Measurements from ENCODE around the gene SMAD7. TPM values are rescaled to one million over a fixed set of nuclear protein-coding genes. Genes with fewer than 3 reads are reported as not detected.

The SMAD7 gene
- total RNA-seq, 2 donors from 2014 or later, result 161 to 181 TPM

DNA sequence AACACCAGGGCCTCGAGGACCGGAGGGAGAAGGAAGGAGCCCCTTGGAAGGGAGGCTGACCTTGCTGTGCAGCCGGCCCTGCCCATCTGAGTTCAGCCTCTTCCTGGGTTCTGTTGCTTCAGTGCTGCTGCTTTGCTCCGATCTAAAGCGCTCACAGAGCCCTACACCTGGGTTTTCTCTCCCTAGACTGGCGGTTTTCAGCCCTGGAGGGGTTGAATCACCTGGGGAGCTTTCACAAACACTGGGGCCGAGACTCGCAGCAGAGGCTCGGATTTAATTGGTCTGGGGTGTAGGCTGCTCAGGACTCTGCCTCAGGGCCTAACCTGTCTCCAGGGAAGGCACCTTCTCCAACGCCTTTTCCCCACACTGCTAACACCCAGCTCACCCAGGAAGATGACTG lies 40.9 kb upstream of the SMAD7 start:
- peaks cover 18% of the 10 kb centered on the region for H3K4me1 Mint-ChIP-seq
- peaks cover 4% of the 10 kb centered on the region for H3K36me3 Mint-ChIP-seq (ENCODE audit: low read depth)
- no peak overlapping the region for H3K4me3 Mint-ChIP-seq
- H3K9me3 ChIP-seq (ENCODE audit: control insufficient read depth, low read length, poor library complexity, severe bottlenecking), result no peaks in the 10 kb centered on the region
- ATAC-seq (no peak), DNase-seq (no peak)
- H3K27me3 Mint-ChIP-seq, result peaks cover 10% of the 10 kb centered on the region
- no peak overlapping the region for H3K27ac Mint-ChIP-seq

DNA sequence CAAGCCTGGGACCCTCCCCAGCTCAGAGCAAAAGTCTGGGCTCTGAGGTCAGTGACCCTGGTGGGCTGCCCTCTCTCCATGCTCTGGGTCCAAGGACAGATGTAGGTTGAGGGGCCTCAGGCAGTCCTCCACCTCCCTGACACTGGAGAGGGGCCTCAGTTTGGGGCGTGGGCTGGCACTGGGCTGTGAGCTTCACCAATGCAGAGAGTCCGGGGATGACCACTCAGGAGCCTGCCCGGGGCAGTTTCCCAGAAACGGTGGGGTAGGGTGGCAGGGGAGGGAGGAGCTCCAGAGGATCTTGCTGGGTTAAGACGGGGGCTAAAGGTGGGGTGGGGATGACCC lies 40.5 kb upstream of the SMAD7 start:
- H3K4me1 Mint-ChIP-seq, result peaks cover 16% of the 10 kb centered on the region
- no peak for ATAC-seq
- peaks cover 10% of the 10 kb centered on the region for H3K27me3 Mint-ChIP-seq
- no peak overlapping the region for H3K4me3 Mint-ChIP-seq
- DNase-seq, result no peak
- H3K27ac Mint-ChIP-seq, result no peak overlapping the region
- no peaks in the 10 kb centered on the region for H3K9me3 ChIP-seq (ENCODE audit: control insufficient read depth, low read length, poor library complexity, severe bottlenecking)
- peaks cover 4% of the 10 kb centered on the region for H3K36me3 Mint-ChIP-seq (ENCODE audit: low read depth)

DNA sequence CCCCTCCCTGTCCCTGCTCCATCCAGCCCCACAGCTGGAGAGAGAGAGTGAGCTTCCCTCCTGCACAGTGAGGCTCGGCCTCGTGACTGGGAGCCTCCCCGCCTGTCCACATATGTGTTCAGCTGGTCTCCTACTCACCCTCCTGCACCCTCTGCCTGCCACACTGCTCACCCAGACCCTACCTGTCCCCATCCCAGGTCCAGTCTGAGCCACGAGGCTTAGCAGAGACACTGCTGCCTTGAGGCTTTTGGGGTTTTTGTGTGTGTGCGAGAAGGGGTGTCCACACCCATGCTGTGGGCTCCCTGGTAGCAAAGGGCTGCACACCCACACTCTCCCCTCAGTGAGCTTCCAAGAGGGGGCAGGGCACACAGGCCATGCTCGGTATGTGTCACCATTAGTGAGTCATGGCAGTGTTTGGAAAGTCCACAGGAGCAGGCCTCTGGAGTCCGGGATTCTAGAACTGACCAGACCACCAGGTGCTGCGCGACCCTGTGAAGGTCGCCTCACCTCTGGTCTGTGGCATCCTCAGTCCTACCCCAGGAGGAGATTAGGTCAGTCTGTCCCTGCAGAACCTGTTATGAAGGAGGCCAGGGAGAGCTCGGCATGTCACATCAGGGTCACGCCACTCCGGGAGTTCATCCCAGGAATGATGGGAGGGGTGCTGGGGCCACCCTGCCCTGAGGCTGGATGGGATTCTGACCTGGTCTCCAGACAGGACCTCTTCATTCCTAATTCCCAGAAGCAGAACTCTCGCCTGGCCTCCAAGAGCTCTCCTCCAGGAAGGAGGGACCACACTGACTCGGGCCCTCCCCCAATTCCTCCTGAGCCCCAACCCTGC lies 39.9 kb upstream of the SMAD7 start:
- ATAC-seq (no peak), DNase-seq (no peak)
- Mint-ChIP-seq H3K4me1 (peaks cover 16% of the 10 kb centered on the region), H3K4me3 (no peak overlapping the region), H3K27me3 (peaks cover 10% of the 10 kb centered on the region), H3K27ac (peak overlapping the region; percentile 6), H3K36me3 (ENCODE audit: low read depth) (peaks cover 4% of the 10 kb centered on the region)
- H3K9me3 ChIP-seq (ENCODE audit: control insufficient read depth, low read length, poor library complexity, severe bottlenecking), result no peaks in the 10 kb centered on the region

DNA sequence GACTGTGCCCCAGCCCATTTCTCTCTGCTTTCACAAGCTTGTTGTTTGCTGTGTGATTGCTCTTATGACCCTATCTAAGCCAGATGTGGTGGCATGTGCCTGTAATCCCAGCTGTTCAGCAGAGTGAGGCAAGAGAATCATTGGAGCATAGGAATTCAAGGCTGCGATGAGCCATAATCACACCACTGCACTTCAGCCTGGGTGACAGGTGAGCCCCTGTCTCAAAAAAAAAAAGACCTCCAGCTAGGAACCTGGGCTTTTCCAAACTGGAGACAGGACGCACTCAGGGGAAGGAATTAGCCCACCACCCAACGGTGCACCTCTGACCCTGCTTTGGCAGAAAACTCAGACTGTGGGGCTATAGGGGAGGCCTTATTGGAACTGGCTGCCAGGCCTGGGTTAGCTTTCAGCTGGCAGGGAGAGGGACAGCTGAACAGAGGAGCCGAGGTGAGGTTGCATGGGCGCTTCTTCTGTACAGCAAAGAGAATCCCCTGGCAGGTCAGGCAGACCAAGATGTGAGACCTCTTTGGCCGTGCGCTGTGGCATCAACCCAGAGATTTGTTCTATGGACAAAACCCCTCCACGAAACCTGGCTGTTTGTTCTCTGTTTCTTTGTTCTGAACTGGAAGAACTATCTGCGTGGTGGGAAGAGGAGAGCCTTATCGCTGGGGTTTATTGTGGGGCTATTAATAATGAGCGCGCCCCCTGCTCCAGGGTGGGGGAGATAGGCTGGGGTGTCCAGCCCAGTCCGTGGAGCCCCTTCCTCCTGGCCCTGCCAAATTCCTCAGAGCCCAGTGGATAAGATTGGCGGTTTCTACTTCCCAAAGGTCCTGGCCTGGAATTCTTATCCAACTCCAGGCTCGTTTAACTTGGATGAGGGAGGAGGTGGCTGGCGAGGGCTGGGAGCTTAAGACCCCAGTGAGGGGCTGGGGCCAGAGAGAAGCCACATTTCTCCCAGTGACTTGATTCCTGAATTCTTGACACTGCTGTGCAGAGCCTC lies 38.8 kb upstream of the SMAD7 start:
- peaks cover 10% of the 10 kb centered on the region for H3K27me3 Mint-ChIP-seq
- ATAC-seq, result no peak
- H3K4me1 Mint-ChIP-seq, result peaks cover 13% of the 10 kb centered on the region
- peaks cover 4% of the 10 kb centered on the region for H3K36me3 Mint-ChIP-seq (ENCODE audit: low read depth)
- no peaks in the 10 kb centered on the region for H3K9me3 ChIP-seq (ENCODE audit: control insufficient read depth, low read length, poor library complexity, severe bottlenecking)
- H3K27ac Mint-ChIP-seq, result no peak overlapping the region
- no peak for DNase-seq
- H3K4me3 Mint-ChIP-seq, result no peak overlapping the region

DNA sequence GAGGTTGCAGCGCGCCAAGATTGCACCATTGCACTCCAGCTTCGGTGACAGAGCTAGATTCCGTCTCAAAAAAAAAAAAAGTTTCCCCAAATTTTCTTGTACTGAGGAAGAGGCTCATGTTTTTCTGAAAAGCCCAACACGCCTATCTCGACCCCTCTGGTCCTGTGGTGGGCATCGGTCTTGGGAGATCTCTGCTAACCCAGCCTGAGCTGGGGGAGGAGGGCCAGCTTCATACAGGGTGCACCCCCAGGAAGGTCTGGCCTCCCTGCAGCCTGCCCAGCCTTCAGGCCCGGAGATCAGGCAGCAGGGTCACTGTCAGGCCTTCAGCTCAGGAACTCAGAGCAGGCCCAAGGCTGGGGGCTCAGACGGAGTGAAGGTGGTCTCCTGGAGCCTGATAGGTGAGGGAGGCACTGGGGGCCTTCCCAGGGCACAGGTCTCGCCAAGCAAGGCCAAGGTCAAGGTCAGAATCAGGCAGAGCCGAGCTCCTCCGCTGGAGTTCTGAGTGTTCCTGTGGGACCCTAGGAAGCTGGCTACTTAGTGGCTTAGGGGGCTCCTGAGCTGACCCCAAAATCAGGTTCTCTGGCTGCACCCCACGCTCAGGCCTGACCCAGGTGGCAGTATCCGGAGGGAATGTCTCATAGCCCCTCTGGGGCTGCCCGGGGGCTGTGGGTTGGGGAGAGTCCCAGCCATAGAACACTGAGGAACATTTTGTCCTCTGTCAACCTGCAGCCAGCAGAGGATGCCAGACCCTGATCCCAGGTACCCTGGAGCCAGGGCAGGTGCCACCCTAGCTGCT lies 37.9 kb upstream of the SMAD7 start:
- Mint-ChIP-seq H3K4me3 (no peak overlapping the region), H3K27me3 (peaks cover 10% of the 10 kb centered on the region), H3K4me1 (peaks cover 13% of the 10 kb centered on the region), H3K27ac (no peak overlapping the region), H3K36me3 (ENCODE audit: low read depth) (peaks cover 4% of the 10 kb centered on the region)
- no peaks in the 10 kb centered on the region for H3K9me3 ChIP-seq (ENCODE audit: control insufficient read depth, low read length, poor library complexity, severe bottlenecking)
- no peak for ATAC-seq
- DNase-seq, result no peak

GRCh38 chr18:48987821-48988220 lies 37.1 kb upstream of the SMAD7 start:
- no peak for ATAC-seq
- Mint-ChIP-seq H3K4me1 (peaks cover 9% of the 10 kb centered on the region), H3K27me3 (peaks cover 1% of the 10 kb centered on the region)

DNA sequence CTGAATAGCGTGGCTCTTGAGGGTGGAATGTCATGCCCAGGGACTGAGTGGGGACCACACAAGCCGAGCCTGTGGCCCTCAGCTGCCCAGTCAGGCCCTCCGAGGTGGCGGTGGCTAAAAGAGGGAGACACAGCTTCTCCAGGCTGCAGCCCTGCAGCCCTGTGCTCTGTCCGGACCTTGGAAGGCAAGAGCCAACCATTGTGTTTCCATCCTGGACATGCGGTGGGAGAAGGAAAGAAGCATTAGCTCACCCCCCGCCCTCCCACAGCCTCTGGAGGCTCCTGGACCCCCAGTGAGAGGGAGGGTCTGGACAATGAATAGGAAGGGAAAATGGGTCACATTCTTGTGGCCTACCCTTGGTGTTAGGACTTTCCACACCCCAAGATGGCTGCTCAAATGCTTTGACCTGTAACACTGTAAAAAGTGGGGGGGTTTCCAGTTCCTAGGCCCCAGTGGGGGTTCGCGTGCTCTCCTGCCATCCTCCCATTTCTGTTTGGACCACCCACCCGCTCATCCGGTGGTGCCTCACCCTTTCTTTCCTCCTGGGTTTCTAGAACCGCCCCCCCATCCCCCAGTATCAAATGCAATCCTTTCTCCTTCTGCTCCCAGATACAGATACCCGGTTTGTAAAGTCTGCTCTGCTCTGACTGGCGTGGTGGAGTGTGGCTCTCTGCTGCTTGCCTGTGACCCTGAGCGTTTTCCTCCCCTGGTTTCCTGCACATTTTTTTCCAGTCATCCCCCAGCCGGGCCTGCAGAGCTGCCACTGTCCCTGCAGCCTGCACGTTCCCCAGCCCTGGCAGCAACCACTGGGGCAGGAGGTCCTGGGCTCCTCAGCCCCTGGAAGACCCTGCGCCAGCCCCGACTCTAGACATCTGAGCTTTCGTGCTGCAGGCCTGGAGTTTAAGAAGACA lies 36.3 kb upstream of the SMAD7 start:
- Mint-ChIP-seq H3K4me3 (no peak overlapping the region), H3K27ac (no peak overlapping the region), H3K4me1 (peaks cover 7% of the 10 kb centered on the region), H3K27me3 (peaks cover 6% of the 10 kb centered on the region), H3K36me3 (ENCODE audit: low read depth) (no peaks in the 10 kb centered on the region)
- no peaks in the 10 kb centered on the region for H3K9me3 ChIP-seq (ENCODE audit: control insufficient read depth, low read length, poor library complexity, severe bottlenecking)
- ATAC-seq (no peak), DNase-seq (no peak)

More at GRCh38 chr18:48987821-48988220, 37.1 kb upstream of the SMAD7 start:
- no peak for DNase-seq
- no peaks in the 10 kb centered on the region for H3K9me3 ChIP-seq (ENCODE audit: control insufficient read depth, low read length, poor library complexity, severe bottlenecking)
- Mint-ChIP-seq H3K36me3 (ENCODE audit: low read depth) (peaks cover 2% of the 10 kb centered on the region), H3K4me3 (no peak overlapping the region), H3K27ac (no peak overlapping the region)

- DNase-seq, result no peak
- Mint-ChIP-seq H3K27ac (no peak overlapping the region), H3K4me3 (no peak overlapping the region), H3K27me3 (peaks cover 6% of the 10 kb centered on the region), H3K4me1 (peaks cover 3% of the 10 kb centered on the region), H3K36me3 (ENCODE audit: low read depth) (no peaks in the 10 kb centered on the region)
- H3K9me3 ChIP-seq (ENCODE audit: control insufficient read depth, low read length, poor library complexity, severe bottlenecking), result no peaks in the 10 kb centered on the region
- ATAC-seq, result no peak
These were observed 34.4 kb upstream of the SMAD7 start for GRCh38 chr18:48985161-48985560.

DNA sequence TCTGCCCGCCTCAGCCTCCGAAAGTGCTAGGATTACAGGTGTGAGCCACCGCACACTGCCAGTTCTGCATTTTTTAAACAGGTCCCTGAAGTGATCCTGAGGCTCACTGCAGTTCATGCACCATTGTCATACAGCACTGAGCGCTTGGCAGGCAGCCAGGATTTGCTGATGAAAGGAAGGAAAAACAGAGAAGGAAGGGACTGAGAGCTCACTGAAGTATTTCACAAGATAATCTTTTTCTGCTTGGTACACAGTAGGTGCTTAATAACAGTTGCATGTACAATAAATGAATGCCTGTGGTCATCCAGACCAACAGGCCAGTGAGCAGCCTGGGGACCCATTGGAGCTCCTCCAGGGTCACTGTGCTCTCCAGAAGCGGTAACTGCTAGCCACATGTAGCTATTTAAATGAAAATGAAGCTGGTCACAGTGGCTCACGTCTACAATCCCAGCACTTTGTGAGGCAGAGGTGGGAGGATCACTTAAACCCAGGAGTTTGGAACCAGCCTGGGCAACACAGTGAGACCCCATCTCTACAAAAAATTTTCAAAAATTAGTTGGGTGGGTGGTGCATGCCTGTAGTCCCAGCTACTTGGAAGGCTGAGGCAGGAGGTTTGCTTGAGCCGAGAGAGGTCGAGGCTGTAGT lies 33.1 kb upstream of the SMAD7 start:
- ATAC-seq (no peak), DNase-seq (no peak)
- no peaks in the 10 kb centered on the region for H3K9me3 ChIP-seq (ENCODE audit: control insufficient read depth, low read length, poor library complexity, severe bottlenecking)
- H3K27ac Mint-ChIP-seq, result no peak overlapping the region
- peaks cover 6% of the 10 kb centered on the region for H3K4me1 Mint-ChIP-seq
- H3K4me3 Mint-ChIP-seq, result no peak overlapping the region
- no peaks in the 10 kb centered on the region for H3K36me3 Mint-ChIP-seq (ENCODE audit: low read depth)
- peaks cover 12% of the 10 kb centered on the region for H3K27me3 Mint-ChIP-seq

GRCh38 chr18:48982266-48982665 lies 31.5 kb upstream of the SMAD7 start:
- peak; percentile 37 for ATAC-seq

GRCh38 chr18:48979944-48980890 lies 29.5 kb upstream of the SMAD7 start:
- H3K4me3 Mint-ChIP-seq, result no peak overlapping the region
- ATAC-seq (no peak), DNase-seq (no peak)
- no peaks in the 10 kb centered on the region for H3K36me3 Mint-ChIP-seq (ENCODE audit: low read depth)
- no peaks in the 10 kb centered on the region for H3K9me3 ChIP-seq (ENCODE audit: control insufficient read depth, low read length, poor library complexity, severe bottlenecking)
- H3K4me1 Mint-ChIP-seq, result peaks cover 8% of the 10 kb centered on the region
- H3K27ac Mint-ChIP-seq, result no peak overlapping the region
- H3K27me3 Mint-ChIP-seq, result peaks cover 12% of the 10 kb centered on the region

More at GRCh38 chr18:48982266-48982665, 31.5 kb upstream of the SMAD7 start:
- H3K4me3 Mint-ChIP-seq, result no peak overlapping the region
- no peak for DNase-seq
- H3K27ac Mint-ChIP-seq, result no peak overlapping the region
- peaks cover 6% of the 10 kb centered on the region for H3K4me1 Mint-ChIP-seq
- H3K27me3 Mint-ChIP-seq, result peaks cover 12% of the 10 kb centered on the region
- no peaks in the 10 kb centered on the region for H3K36me3 Mint-ChIP-seq (ENCODE audit: low read depth)
- no peaks in the 10 kb centered on the region for H3K9me3 ChIP-seq (ENCODE audit: control insufficient read depth, low read length, poor library complexity, severe bottlenecking)

Measured in T-helper 17 cell (primary cell).